ENCODE results near the gene HTRA2.
A peak's percentile ranks its signal among the peaks of the same experiment; 100 is the strongest.

HTRA2 gene

DNA sequence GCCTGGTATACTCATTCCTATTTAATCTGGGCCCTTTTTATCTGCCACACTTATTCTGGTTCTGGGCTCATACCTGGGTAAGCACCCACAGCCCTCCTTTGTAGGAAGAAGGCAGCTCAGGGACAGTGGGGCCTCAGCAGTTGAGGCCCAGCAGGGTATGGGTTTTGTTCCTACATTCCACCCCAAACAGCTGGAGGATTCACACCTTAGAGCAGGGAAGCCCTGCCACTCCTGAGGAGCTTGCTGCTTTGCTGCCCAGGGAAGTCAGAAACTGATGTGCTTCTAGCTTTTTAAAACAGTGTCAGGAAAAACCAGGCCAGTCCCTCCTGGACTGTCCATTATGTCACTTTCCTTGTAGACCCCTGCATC is 29.2 kb upstream of the HTRA2 start:
- no peak for DNase-seq (ENCODE audit: low read depth)

GRCh38 chr2:74501335-74502071 is 28.2 kb upstream of the HTRA2 start:
- no peak for DNase-seq (ENCODE audit: low read depth)

DNA sequence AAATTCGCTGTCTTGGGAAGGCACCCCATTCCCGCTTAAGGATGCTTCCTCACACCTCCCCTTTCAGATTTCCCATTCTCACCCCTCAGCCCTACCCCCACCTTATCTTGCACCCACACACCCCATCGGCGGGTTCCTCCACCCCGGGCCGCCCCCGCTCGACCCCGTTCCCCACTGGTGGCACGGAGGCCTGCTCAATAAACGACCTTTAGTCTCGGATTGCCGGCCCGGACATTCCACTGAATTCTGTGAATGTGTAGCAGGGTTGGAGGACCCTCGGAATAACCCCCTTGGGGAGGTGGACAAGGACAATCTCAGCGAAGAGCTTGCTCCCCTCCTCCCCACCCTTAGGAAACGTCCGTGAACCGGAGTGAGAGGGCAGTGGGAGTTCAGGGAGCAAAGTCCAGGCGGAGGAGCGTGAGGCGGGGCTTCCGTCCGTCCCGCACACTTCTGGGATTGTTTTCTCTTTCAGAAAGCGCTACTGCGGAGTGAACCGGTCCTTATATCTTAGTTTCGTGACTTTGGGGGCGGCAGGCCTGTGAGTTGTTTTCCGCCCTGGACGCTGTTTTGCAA is 27.5 kb upstream of the HTRA2 start:
- no peak for DNase-seq (ENCODE audit: low read depth)

GRCh38 chr2:74502720-74503505 is 26.8 kb upstream of the HTRA2 start:
- no peak for DNase-seq (ENCODE audit: low read depth)

GRCh38 chr2:74503506-74504475 is 25.9 kb upstream of the HTRA2 start:
- no peak for DNase-seq (ENCODE audit: low read depth)

DNA sequence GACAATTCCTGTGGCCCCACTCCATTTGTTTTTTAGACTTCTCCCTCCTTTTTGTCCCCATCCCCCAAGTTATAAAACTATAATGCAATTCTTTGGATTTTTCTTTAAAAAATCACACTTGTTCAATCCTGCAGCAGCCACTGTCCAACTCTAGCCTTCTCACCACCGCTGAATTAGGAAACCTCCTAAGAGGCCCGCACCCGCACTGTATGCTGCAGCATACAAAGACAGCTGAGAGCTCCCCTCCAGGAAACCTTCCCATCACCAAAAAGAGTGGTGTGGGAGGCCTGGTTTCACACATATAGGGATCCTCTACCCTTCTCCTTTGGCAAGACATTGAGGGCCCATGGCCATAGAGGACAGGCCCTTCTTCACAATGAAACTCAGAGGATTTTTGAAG is 25.1 kb upstream of the HTRA2 start:
- no peak for DNase-seq (ENCODE audit: low read depth)

GRCh38 chr2:74505448-74506246 is 24.1 kb upstream of the HTRA2 start:
- no peak for DNase-seq (ENCODE audit: low read depth)

DNA sequence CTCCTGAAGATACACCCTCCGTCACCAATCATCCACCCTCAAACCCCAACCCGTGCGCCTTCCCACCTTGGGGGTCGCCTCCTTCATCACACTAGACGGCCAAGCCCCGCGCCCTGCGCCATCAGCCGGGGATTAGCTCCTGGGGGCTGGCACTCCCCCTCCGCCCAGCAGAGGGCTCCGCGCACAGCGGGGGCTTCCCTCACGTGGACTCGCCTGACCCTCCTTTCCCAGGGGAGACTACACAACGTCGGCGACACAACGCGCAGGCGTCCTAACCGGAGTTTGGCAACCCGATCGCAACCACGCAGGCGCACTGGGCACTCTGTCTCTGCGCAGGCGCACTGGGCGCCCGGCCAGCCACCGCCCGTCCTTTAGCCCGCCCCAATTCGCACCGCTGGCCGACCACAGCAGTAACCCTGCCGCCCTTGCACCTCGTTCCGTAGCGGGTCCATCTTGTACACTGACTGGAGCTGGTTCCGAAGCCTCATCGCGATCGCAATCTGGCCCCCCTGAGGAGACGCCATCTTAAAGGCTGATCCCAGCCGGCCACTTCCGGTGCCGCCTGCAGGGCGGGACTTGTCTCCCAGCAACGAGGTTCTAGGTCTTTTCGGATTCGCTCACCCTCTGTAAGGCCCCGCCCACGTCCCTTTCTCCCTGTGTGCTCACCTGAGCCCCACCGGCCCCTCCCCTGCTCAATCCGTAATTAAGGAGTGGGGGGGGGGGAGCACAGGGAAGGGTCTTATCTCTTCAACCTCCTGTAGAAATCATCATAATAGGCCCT is 22.4 kb upstream of the HTRA2 start, which contains the start of gene PCGF1:
Gene PCGF1 (minus strand): TSS at position 551 of the 781 bp plus-strand sequence. CDS start 27 bp downstream, at position 524.
- peak; percentile 98 for DNase-seq (ENCODE audit: low read depth)

DNA sequence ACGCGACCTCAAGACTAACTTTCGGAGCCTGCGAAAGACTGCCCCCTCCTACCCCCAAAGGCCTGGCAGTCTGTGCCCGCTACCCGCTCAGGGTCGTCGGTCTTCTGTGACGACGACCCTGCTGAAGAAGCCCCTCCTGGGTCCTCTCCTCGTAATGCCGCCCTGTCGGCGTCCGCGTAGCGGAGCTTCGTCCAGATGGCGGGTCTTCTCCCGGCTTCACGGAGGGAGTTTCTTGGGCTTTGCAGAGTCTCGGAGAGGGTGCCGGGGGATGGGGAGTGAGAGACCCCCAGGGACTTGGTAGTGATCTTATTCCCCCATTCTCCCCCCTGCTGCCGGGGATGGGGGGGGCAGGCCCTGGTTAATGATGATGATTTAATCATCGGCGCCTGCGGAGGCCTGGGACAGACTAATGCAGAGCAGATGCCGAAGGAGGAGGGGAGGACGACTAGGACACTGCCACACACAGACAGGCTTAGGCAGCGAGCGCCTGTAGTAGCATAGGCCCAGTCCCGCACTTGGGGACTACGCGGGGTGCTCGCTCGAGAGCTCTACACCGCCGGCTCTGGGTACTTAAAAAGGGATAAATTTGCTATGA is 21.7 kb upstream of the HTRA2 start:
- DNase-seq (ENCODE audit: low read depth) = no peak

DNA sequence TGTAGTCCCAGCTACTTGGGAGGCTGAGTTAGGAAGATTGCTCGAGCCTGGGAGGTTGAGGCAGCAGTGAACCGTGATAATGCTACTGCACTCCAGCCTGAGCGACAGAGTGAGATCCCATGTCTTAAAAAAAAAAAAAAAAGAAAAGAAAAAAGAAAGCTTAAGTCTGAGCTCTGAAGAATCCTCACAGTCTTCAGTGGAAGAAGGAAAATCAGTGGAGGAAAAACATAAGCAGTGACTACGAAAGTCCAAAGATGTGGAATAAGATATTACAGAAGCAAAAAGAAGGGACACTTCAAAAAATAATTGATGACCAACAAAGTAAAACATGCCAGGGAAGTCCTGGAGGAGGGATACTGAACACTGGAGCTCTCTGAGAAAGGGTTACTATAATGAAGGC is 19.5 kb upstream of the HTRA2 start:
- no peak for DNase-seq (ENCODE audit: low read depth)

- no peak for DNase-seq (ENCODE audit: low read depth)
These were observed 18.4 kb upstream of the HTRA2 start for GRCh38 chr2:74511104-74511989.

GRCh38 chr2:74512744-74513604 is 16.8 kb upstream of the HTRA2 start:
- DNase-seq (ENCODE audit: low read depth) = no peak

- DNase-seq (ENCODE audit: low read depth) = no peak
These were observed 15.9 kb upstream of the HTRA2 start for GRCh38 chr2:74513605-74514367.

DNA sequence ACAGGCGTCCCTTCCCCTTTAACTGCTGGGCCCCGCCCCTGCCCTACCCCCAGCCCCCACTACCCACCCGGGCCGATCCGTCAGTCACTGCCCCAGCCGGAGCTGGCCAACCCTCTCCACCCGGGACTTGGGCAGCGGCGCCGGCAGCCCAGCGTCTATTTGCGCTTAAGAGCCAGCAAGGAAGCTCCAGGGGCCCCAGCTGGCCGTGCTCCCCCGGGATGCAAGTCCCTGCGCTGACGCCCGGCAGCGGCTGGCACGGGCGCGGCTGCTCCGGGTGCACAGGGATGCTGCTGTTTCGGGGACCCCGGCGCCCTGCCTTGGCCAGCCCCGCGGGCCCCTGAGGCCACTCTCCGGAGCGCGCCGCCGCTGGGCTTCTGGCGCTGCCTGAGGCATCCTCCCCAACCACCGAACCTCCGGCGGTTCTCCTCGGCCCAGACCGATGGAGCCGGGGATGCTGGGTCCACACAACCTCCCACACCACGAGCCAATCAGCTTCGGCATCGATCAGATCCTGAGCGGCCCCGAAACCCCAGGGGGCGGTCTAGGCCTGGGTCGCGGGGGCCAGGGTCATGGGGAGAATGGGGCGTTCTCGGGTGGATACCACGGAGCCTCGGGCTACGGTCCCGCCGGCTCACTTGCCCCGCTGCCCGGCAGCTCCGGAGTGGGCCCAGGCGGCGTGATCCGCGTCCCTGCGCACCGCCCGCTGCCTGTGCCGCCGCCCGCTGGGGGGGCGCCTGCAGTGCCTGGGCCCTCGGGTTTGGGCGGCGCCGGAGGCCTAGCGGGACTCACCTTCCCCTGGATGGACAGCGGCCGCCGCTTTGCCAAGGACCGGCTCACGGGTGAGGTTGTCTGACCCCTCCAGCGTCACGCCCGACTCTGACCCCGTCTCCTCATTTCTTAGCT is 15.1 kb upstream of the HTRA2 start, which contains the start of gene TLX2:
Gene TLX2 (plus strand): TSS at position 83 of the 903 bp plus-strand sequence. CDS start 357 bp downstream, at position 440.
- DNase-seq (ENCODE audit: low read depth) = no peak

DNA sequence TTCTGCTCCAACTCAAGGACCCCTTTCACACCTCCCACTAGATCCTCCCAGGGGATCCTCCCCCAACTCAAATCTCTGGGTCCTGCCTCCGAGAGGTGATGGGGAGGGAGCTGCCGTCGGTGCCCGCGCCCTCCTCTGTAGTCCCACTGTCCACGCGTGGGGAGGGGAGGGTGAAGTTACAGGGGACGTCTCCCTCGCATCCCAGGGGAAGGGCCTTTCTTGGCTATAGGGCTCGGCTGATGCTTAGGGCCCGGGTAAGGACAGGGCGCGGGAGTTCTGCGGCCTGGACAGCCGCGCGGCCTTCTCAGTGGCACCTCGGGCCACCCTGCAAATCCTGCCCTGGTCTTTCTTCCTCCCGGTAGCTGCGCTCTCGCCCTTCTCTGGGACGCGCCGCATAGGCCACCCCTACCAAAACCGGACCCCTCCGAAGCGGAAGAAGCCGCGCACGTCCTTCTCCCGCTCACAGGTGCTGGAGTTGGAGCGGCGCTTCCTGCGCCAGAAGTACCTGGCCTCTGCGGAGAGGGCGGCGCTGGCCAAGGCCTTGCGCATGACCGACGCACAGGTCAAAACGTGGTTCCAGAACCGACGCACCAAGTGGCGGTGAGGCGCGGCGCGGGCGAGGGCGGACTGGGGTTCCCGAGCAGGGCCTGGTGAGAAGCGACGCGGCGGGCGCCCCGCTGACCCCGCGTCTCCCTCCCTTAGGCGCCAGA is 14.3 kb upstream of the HTRA2 start:
- no peak for DNase-seq (ENCODE audit: low read depth)
